Tibial artery (tissue), 4 donors: ENCODE data around the gene SCPEP1.
A peak's percentile ranks its signal among the peaks of the same experiment; 100 is the strongest.

Experiments used
- DNase-seq, 2 donors: peaks; one replicate each; pipeline ENCODE4 v3.0.0-alpha.2; 2019
- H3K27ac ChIP-seq, 2 donors: fragments of 200-600 bp; sonication (generic) in 1 of 2; 1 replicate in 1 of 2; 2 replicates in 1 of 2; pipeline ENCODE4 v1.5.1; 2018 to 2019; ENCODE audit warnings: mild to moderate bottlenecking in 1 of 2
- H3K27me3 ChIP-seq, 2 donors: fragments of 200-600 bp; sonication (generic) in 1 of 2; one replicate each; pipeline versions ENCODE4 v1.5.1 to v1.6.0; 2016 to 2019
- H3K36me3 ChIP-seq, 3 donors: fragments of 200-600 bp; sonication (generic) in 2 of 3; one replicate each; pipeline ENCODE4 v1.5.1; 2016 to 2019; ENCODE audit warnings: mild to moderate bottlenecking in 2 of 3
- H3K4me1 ChIP-seq, 4 donors: fragments of 200-600 bp; sonication (generic) in 2 of 4; 1 replicate in 3 of 4; 2 replicates in 1 of 4; pipeline ENCODE4 v1.5.1; 2016 to 2019
- H3K4me3 ChIP-seq, 2 donors: fragments of 200-600 bp; sonication (generic) in 1 of 2; 1 replicate in 1 of 2; 2 replicates in 1 of 2; pipeline ENCODE4 v1.5.1; 2018 to 2019; ENCODE audit warnings: mild to moderate bottlenecking in 2 of 2
- H3K9me3 ChIP-seq, 3 donors: fragments of 200-600 bp; sonication (generic) in 1 of 3; one replicate each; pipeline ENCODE4 v1.5.1; 2016 to 2019
- CTCF ChIP-seq, 2 experiments: fragments of 200-600 bp in 1 of 2; fragments of 450-650 bp in 1 of 2; IDR thresholded peaks; one replicate each; pipeline ENCODE4 v1.5.1; 2017 to 2019; ENCODE audit warnings: antibody characterized with exemption in 2 of 2, mild to moderate bottlenecking in 1 of 2, moderate library complexity in 1 of 2
- intact Hi-C: fragments of 100-400 bp; cut with DNase I; formaldehyde crosslinking; loops from one replicate; pipeline ENCODE4 v1.15.0; 2023; ENCODE audit warnings: low total_unique reads

SCPEP1 gene

DNA sequence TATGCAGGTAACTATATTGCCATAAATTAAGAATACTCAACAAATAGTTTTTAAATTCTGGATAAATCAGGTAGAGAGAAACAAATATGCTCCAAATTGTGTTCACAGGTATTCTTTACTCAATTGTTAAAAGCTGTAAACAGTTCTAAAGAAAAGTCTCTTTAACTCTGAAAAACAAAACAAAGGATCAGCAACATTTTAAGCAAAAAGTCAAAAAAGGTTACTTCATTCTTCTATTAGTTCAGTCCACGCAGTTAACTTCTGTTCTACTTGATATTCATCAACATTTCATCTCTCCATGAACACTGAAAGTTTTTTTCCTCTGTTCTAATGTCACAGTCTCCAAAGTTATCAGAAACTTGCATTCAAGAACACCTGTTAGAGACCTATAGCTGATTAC lies 47.9 kb downstream of the SCPEP1 start:
- Histone ChIP-seq H3K36me3 (no peaks in the 10 kb centered on the region), H3K9me3 (no peaks in the 10 kb centered on the region), H3K27me3 (no peaks in the 10 kb centered on the region), H3K4me3 (no peak overlapping the region), H3K27ac (no peak overlapping the region), H3K4me1 (peaks cover 0 to 19% (median 10%) of the 10 kb centered on the region in 4 donors)
- intact Hi-C loops = no loop called here
- TF ChIP-seq CTCF (IDR thresholded peaks at IDR 0.05) = no peak
- no peak for DNase-seq

DNA sequence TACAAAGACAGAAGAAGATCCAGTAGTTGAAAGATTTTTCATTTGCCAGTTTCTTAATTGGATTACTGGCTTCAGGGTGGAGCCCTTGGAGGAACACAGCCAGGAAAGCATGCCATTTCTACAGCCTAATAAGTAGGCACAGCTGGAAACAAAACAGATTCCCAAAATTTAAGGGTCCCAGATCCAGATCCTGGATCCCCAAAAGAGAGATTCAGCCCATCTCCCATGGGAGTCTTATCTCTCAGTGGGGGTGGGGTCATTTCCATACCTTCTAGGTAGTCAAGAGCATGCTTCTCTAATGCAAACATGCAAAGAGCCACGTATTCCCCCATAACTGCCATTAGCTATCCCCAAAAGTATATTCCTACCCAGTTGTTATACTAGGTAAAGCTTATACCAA lies 49.9 kb downstream of the SCPEP1 start:
- Histone ChIP-seq H3K4me3 (no peak overlapping the region), H3K36me3 (no peaks in the 10 kb centered on the region), H3K27ac (no peak overlapping the region), H3K4me1 (peaks cover 0 to 19% (median 2%) of the 10 kb centered on the region in 4 donors), H3K9me3 (no peaks in the 10 kb centered on the region), H3K27me3 (no peaks in the 10 kb centered on the region)
- intact Hi-C loops = no loop called here
- TF ChIP-seq CTCF (IDR thresholded peaks at IDR 0.05) = no peak
- DNase-seq = no peak

- H3K27ac ChIP-seq = peak overlapping the region; percentile 83 to 85
- intact Hi-C loops = no loop called here
- H3K9me3 ChIP-seq = no peaks in the 10 kb centered on the region
- peak overlapping the region in 1 of 2 donors; percentile 5 for H3K4me3 ChIP-seq
- peaks cover 0 to 54% (median 25%) of the 10 kb centered on the region in 4 donors for H3K4me1 ChIP-seq
- H3K36me3 ChIP-seq = no peaks in the 10 kb centered on the region
- peak; percentile 54 to 80 for DNase-seq
- peak in 1 of 2 experiments; percentile 3 for TF ChIP-seq CTCF (IDR thresholded peaks at IDR 0.05)
- no peaks in the 10 kb centered on the region for H3K27me3 ChIP-seq
Observed at GRCh38 chr17:57032343-57032742, 54.4 kb downstream of the SCPEP1 start.

- TF ChIP-seq CTCF (IDR thresholded peaks at IDR 0.05) = no peak
- Histone ChIP-seq H3K27me3 (no peaks in the 10 kb centered on the region), H3K4me3 (peak overlapping the region in 1 of 2 donors; percentile 5), H3K9me3 (no peaks in the 10 kb centered on the region), H3K4me1 (peaks cover 0 to 54% (median 25%) of the 10 kb centered on the region in 4 donors), H3K27ac (peak overlapping the region; percentile 83 to 85), H3K36me3 (no peaks in the 10 kb centered on the region)
- intact Hi-C loops = no loop called here
- peak; percentile 62 to 79 for DNase-seq
Observed at GRCh38 chr17:57033296-57033695, 55.4 kb downstream of the SCPEP1 start.

- peaks cover 0 to 54% (median 25%) of the 10 kb centered on the region in 4 donors for H3K4me1 ChIP-seq
- no peaks in the 10 kb centered on the region for H3K36me3 ChIP-seq
- intact Hi-C loops = no loop called here
- no peaks in the 10 kb centered on the region for H3K9me3 ChIP-seq
- H3K27me3 ChIP-seq = no peaks in the 10 kb centered on the region
- peak overlapping the region; percentile 73 to 83 for H3K27ac ChIP-seq
- H3K4me3 ChIP-seq = no peak overlapping the region
- no peak for TF ChIP-seq CTCF (IDR thresholded peaks at IDR 0.05)
- no peak for DNase-seq
Observed at GRCh38 chr17:57034807-57035754, 57.1 kb downstream of the SCPEP1 start.
